ENCODE measurements around the gene NDUFB7.

- TF ChIP-seq CTCF (IDR thresholded peaks at IDR 0.05) (no peak), POLR2A (IDR thresholded peaks at IDR 0.05) (no peak)
Observed at GRCh38 chr19:14517446-14517839, 54.4 kb downstream of the NDUFB7 start.
